HG02870 (cell line): ENCODE results near the gene BUD31.
"Not testable (repeated sequence)": the region's sequence is repeated elsewhere in the genome, so short reads cannot be mapped to it uniquely, and the experiment has no call there.

Experiments
- ATAC-seq: cut with Tn5 transposase; IDR thresholded peaks from one replicate; pipeline ENCODE4 v1.9.1; 2021; ENCODE audit warnings: mild to moderate bottlenecking, moderate library complexity; ENCODE audit not compliant: unreplicated experiment

The BUD31 gene

DNA sequence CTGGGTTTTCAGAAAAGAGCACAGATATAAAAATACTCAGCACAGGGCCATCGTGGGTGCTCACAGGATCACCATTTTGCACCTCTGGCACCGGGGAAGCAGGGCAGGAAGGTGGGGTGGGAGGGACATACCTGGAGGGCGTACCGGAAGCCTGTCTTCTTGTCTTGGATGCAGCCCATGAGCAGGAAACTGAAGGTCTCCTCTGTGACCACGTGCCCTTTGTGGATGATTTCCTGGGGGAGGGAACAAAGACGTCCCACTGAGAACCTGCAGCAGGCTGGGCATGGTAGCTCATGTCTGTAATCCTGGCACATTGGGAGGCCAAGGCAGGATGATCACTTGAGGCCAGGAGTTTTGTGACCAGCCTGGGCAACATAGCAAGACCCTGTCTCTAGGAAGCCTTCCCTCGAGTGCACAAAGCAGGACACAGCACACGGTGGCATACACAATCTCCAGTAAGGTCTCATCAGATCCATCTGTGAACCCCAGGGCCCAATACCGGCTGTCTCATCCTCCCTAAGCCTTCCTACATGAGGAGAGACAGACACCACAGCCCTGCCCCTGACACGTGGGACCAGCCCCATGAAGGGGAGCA, 20.3 kb downstream of the BUD31 start:
- no peak for ATAC-seq

DNA sequence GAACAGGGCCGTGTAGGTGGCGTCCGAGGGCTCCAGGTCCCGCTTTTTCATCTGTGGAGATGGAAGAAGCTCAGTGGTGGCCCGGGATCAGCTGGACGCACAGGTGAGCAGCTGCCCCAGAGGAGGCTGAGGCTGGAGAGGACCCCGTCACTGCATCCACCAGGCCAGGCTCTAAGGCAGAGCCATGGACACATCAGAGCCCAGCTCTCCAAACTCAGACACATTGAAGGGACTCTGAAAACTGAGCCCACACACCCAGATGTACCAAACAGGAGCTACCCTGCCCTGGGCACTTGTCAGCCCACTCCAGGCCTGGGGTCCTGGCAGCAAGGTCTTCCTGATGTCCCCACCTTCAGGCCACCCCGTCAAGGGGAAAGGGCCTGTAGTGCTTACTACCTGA, 21.0 kb downstream of the BUD31 start:
- no peak for ATAC-seq

DNA sequence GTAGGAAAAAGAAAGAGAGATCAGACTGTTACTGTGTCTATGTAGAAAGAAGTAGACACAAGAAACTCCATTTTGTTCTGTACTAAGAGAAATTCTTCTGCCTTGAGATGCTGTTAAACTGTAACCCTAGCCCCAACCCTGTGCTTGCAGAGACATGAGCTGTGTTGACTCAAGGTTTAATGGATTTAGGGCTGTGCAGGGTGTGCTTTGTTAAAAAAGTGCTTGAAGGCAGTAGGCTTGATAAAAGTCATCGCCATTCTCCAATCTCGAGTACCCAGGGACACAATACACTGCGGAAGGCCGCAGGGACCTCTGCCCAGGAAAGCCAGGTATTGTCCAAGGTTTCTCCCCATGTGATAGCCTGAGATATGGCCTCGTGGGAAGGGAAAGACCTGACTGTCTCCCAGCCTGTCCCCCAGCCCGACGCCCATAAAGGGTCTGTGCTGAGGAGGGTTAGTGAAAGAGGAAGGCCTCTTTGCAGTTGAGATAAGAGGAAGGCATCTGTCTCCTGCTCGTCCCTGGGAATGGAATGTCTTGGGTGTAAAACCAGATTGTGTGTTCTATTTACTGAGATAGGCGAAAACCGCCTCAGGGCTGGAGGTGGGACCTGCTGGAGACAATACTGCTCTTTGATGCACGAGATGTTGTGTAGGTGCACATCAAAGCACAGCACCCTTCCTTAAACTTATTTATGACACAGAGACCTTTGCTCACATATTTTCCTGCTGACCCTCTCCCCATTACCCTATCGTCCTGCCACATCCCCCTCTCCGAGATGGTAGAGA, 23.2 kb downstream of the BUD31 start:
- not testable (repeated sequence) for ATAC-seq

DNA sequence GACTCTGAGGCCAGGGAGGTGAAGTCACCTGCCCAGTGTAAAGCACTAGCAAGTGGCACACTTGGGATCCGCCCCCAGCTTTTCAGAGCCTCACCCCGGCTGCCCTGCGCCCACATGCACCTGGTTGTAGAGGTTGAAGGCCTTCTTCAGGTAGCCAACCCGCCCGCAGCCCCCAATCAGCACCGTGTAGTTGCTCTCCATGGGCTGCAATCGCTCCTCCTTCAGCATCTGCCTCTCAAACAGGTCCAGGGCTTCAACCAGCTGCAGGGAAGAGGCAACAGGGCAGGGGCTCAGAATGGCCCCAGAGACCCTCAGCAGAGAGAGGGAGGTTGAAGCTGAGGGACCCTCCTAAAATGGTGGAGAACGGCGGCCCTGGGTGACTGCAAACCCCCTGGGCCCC, 24.4 kb downstream of the BUD31 start:
- ATAC-seq, result no peak

DNA sequence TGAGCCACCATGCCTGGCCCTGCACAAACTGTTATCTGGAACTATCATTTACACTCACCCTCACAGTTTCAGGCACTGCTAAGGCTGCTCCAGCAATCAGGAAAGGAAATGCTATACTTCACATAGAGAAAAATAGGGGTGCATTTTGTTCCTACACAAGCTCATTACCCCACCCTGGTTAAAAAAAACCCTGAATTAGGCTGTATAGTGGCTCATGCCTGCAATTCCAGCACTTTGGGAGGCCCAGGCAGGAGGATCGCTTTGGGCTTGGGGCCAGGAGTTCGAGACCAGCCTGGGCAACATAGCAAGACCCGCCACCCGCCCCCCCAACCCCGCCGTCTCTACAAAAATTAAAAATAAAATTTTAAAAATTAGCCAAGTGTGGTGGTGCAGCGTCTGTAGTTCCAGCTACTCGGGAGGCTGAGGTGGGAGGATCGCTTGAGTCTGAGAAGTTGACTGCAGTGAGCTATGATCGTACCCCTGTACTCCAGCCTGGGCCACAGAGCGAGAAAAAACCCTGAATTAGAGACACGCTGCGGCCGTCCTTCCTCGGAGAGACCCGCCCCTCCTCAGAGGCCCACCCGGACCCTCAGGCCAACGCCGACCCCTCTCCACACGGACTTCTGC, 29.3 kb downstream of the BUD31 start:
- no peak for ATAC-seq

DNA sequence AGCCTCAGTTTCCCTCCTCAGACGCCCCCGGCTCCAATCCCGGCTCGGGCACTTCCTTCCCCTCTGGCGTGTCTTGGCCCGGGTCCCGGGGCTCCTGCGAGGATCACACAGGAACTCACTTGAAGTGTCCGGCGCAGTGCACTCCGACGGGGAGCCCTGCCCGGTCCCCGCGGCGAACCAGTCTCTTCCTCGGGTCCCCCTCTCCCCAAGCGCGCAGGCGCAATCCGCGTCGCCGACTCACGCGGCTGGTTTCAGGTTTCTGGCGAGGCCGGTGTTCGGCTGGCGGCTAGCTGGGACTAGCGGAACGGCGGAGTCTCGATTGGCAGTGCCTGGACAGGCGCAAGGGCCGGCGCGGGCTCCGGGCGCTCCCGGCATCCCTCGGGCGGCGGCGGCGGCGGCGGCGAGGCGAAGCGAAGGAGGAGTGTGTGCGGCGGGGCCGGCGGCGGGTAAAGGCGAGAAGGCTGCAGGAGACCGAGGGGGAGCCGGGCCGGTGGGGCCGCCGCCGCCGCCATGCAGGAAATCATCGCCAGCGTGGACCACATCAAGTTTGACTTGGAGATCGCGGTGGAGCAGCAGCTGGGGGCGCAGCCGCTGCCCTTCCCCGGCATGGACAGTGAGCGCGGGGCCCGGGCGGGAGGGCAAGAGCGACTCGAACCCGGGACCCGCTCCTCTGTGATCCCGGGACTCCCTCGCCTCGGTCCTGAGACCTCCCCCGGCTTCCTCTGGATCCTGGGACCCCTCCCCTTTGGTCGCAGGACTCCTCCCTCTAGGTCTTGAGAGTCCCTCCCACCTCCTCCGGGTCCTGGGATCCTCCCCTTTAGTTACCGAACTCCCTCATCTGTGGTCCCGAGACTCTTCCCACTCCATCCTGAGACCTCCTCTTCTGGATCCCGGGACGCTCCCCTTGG, 30.1 kb downstream of the BUD31 start, which contains the start of the genes CPSF4 and PTCD1:
CPSF4 (plus strand) TSS at position 371 of the 908 bp plus-strand sequence; CDS start at position 511, 140 bp downstream.
PTCD1 (minus strand) TSS at position 226 of the 908 bp plus-strand sequence. CDS start 3,556 bp downstream, outside the sequence.
- ATAC-seq, result peak; percentile 84

DNA sequence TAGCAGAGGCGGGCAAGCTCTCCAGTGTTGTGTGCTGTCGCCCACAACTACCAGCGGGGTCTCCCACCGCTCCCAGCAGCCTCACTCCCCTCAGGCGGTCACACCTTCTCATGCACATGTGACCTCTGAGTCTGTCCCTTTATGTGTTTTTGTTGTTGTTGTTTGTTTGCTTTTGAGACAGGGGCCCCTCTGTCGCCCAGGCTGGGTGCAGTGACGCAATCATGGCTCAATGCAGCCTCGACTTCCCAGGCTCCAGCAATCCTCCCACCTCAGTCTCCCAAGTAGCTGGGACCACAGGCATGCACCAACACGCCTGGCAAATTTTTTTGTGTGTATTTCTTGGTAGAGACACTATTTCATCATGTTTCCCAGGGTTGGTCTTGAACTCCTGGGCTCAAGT, 31.4 kb downstream of the BUD31 start:
- ATAC-seq, result no peak

DNA sequence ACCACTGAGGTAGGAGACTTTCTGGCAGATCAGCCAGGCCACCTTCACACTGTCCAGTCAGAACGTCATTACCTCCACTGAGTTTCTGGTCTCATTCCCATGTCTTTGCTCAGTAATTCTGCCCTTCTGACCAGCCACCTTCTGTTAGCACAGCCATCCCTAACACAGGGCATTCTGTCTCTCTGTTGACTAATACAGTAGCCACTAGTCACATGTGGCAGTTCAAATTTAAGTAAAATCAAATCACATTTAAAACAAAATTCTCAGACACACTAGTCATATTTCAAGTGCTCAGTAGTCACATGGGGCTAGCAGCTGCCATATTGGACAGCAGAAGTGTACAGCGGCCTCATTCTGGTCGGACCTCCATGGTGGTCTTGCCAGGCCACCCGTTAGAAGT, 37.3 kb downstream of the BUD31 start:
- no peak for ATAC-seq

DNA sequence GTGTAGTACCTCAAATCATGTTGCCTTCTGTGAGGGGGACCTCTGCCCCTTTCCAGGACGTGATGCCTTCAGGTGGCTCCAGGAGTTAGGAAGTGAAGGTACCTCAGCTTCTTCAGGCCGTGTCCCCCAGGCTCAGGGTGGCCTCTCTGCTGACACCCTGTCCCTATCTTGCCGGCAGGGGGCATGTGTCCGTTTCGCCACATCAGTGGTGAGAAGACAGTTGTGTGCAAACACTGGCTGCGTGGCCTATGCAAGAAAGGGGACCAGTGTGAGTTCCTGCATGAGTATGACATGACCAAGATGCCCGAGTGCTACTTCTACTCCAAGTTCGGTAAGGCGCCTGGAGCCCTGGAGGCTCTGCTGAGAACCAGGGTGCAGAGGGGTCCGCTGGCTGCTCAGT, 39.2 kb downstream of the BUD31 start:
- ATAC-seq, result no peak

DNA sequence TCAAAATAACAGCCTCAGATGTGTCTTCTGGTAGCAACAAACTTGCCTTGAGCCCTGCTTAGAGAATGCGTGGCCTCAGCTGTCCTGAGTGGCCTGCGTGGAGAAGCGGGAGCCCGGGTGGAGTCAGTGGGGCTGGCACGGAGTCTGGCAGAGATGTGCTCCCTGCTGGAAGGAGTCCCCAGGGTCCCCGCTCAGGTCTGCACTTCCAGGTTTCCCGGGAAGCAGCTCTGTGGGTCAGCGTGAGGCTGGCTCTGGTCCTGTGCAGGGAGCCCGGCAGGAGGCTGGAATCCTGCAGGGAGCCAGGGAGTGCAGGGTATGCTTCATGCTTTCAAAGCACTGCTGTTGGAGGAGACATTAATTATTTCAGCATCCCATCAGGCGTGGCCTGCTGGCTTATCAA, 40.1 kb downstream of the BUD31 start:
- ATAC-seq, result no peak

DNA sequence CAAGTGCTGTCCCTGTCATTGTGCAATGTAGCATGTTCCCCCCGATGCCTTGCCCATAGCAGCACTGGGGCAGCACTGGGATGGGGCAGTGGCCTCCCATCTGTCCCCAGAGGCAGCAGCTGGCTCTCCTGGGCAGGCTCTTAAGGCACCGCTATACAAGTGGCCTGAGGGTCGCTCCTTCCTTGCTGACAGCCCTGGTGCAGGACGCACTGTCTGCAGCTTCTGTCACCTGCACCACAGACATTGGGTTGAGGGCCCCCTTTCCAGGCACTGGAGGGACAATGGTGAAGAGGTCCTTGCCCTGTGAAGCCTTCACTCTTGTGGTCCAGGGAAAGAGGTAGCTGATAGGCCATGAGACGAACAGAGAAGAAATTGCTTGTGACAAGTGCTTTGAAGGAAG, 40.6 kb downstream of the BUD31 start:
- no peak for ATAC-seq

DNA sequence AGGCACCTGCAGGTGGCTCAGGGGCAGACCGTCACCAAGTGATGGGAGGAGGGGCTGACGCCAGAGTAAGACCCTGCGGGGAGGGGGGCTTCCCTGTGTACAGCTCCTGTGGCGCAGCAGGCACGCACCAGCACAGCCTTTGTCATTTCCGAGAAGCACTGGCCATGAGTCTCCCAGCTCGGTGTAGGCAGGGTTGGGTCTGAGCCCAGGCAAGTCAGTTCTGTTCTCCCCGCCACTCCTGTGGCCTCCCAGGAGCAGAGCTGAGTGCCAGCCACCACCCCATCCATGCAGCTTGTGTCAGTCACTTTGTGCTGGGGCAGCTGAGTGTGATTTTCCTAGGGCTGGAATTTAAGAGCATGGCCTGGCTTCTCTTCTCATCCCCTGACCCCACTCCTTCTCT, 43.2 kb downstream of the BUD31 start:
- no peak for ATAC-seq

DNA sequence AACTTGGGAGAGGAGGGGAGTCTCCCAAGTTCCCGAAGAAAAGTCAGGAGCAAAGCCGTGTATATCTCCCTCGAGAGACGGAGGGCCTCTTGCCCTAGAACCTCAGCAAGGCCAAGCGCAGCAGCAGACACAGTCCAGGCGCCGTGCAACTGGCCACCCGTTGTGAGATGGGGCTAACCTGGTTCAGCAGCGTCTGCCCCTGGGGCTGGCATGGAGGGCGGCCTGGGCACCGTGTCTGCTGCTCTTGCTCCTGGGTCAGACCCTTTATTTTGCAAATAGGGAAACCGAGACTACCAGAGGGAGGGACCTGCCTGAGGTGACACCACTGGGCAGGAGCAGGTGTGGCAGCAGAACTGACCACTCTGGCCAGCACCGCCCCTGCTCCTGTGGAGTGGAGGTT, 43.8 kb downstream of the BUD31 start:
- ATAC-seq, result no peak

DNA sequence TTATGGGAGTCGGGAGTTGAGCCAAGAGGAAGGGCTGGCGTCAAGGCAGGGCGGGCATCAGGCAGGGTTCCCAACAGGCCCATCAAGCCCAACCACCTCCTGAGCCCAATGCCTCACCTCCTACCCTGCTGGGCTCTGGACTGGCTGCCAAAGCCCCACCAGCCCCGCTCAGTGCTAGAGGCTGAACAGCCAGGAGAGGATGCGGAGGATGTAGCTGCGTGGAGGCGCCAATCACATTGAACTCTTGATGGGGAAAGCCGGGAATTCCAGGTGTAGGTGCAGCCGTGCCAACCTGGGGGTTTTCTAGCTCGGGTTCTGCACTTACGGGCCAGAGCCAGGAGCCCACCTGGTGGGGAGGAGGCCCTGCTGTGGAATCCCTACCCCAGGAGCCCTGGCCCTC, 44.3 kb downstream of the BUD31 start:
- ATAC-seq, result no peak

DNA sequence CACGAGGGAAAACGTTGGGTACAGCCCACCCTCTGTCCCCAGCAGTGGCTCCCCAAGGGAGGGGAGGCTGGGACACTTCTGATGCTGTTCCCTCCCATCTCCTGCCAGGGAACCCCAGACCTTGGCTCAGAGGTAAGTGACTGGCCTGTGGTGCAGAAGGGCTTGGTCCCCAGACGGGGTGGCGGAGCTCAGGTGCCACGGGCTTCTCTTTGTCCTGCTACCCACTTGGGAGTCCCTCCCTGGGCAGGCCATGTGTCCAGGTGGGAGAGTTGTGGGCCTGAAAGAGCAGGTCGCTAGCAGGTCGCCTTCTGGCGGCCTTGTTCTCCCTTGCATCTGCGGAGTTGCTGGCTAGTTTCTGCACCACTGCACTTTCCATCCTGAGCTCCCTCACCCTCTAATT, 47.1 kb downstream of the BUD31 start:
- no peak for ATAC-seq

DNA sequence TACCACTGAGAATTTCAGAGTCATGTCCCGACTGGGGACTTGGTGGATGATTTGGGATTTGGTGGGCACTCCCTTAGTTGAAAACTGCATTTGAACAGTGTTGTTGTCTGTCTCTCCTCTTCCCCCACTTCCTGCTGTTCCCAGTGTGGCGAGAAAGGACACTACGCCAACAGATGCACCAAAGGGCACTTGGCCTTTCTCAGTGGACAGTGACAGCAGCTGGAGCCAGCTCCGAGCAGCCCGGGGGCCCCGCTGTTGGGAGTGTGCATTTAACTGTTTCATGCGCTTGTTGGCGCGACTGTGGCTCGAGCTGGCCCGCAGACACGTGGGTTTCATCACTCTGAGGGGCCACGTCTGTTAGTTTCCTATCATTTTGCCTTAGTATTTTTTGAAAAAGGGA, 47.5 kb downstream of the BUD31 start:
- no peak for ATAC-seq

DNA sequence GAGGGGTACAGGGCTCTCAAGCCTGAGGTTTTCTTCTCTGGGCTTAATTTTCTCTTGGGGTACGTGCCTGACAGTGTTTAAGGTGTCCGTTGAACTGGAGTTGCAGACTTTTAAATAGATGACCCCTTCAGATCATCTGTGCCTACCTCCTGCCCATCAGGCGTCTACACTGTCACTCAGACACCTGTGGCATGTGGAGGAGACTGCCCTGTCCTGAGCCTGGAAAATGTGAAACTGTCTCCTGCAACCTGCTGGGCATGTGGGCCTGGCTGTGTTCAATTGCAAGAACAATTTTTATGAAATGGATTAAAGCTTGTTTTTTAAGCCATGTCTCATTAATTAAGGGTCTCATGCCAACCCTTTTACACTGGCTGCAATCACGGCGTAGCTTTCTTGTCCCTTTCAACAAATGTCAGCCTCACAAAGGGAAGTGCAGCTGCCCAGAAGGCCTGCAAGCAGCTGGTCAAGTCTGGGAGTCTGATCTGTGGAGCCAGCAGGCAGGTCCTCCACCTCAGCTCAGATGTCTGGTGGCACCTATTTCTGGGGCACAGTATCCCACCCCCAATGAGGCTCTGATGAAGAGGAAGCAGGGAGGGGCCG, 48.4 kb downstream of the BUD31 start:
- no peak for ATAC-seq

DNA sequence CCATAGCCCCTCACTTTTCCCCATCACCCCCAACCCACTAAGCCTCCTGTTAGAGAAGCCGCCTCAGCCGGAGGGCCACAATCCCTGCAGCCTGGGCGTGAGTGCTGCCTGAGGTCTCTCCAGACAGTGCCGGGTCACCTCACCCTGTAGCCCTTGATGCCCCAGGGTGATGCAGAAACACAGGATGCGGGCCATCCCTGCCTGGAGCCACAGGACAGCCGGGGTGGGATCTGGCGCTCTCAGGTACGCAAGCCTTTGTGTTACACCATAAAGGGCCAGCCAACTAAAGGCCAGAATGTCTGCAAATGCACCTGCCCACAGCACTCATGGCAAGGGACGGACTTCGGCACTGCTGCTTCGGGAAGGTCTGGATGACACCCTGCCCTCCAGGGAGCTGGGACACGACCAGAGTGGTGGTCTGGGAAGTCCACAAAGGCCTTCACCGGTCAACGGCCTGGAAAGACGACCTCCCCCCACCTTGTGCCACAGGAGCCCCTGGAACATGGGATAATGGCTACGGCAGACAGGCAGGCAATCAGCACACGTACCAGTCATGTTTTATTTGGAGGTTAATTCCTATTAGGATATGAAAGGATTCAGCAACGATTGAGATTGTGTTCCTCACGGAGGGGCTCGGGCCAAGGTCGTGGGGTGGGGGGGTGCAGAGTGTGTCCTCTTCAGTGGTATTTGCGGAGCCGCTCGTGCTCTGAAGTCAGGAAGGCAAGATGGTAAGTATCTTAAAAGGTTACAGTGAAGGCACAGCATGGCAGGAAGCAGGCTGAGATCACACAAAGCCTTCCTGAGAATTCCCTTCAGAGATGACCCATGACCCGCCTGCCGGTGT, 49.1 kb downstream of the BUD31 start:
- no peak for ATAC-seq

DNA sequence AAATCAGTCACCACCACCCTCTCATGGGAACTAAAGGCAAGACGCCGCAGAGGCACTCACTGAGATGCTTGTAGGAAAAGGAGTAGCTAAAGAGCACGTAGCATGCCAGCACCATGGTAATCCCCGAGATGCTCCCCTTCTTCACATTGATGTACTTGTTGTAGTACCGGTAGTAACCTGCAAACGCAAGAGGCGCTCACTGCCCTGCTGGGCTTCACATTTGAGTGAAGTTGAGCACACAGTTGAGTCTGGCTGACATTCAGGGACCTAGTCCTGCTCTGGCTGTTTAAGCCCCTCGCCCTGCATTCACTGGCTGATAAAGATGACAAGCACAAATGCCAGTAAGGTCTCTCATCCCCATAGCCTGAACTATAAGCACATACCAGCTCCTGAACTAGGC, 50.3 kb downstream of the BUD31 start:
- no peak for ATAC-seq

DNA sequence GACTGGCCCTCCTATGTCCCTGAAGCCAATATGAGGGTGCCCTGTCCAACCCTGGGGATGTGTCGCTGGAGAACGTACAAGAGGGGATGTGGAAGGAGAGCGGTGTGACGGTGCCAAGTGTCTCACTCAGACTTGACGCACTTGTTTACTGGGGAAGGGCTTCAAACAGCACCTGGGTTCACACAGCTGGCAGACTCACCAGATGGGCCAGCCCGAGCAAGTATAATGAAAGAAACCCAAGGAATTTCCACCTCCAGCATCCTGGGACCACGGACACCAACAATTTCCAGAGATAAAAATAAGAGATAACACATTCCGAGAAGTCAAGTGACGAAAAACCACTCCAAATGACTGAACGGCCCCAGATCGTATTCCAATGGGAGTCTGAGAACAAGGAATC, 51.9 kb downstream of the BUD31 start:
- ATAC-seq, result no peak
